Neutrophil (primary cell): ENCODE data around the gene ACSL6.

ENCODE experiments used
- H3K27ac ChIP-seq: fragments of 200-600 bp; sonication (generic); 2 replicates; pipeline ENCODE4 v1.5.1; 2016; ENCODE audit warnings: mild to moderate bottlenecking, moderate library complexity
- H3K27me3 ChIP-seq: fragments of 200-600 bp; sonication (generic); 2 replicates; pipeline ENCODE4 v1.6.0; 2016; ENCODE audit warnings: mild to moderate bottlenecking
- H3K36me3 ChIP-seq: fragments of 200-600 bp; sonication (generic); 2 replicates; pipeline ENCODE4 v1.5.1; 2017
- H3K4me1 ChIP-seq, 2 experiments: fragments of 200-600 bp in 1 of 2; sonication (generic) in 1 of 2; 1 replicate in 1 of 2; 2 replicates in 1 of 2; pipeline versions ENCODE4 v1.5.1 to v1.6.1; 2013 to 2016; ENCODE audit warnings: low read depth in 1 of 2, low read length in 1 of 2, mild to moderate bottlenecking in 1 of 2, moderate library complexity in 1 of 2; ENCODE audit not compliant: control insufficient read depth in 1 of 2, insufficient read depth in 1 of 2
- H3K4me3 ChIP-seq, 2 experiments: fragments of 200-600 bp in 1 of 2; sonication (generic) in 1 of 2; 1 replicate in 1 of 2; 2 replicates in 1 of 2; pipeline ENCODE4 v1.5.1; 2013 to 2016; ENCODE audit warnings: low read depth in 1 of 2, low read length in 1 of 2, mild to moderate bottlenecking in 1 of 2, moderate library complexity in 1 of 2
- H3K9me3 ChIP-seq: fragments of 200-600 bp; sonication (generic); 2 replicates; pipeline ENCODE4 v1.5.1; 2016
- TF ChIP-seq, protein P1 (sequence below): fragments of 200-600 bp; sonication (generic); IDR thresholded peaks from 2 replicates; pipeline ENCODE4 v1.5.1; 2016; ENCODE audit warnings: antibody characterized with exemption

The ACSL6 gene

DNA sequence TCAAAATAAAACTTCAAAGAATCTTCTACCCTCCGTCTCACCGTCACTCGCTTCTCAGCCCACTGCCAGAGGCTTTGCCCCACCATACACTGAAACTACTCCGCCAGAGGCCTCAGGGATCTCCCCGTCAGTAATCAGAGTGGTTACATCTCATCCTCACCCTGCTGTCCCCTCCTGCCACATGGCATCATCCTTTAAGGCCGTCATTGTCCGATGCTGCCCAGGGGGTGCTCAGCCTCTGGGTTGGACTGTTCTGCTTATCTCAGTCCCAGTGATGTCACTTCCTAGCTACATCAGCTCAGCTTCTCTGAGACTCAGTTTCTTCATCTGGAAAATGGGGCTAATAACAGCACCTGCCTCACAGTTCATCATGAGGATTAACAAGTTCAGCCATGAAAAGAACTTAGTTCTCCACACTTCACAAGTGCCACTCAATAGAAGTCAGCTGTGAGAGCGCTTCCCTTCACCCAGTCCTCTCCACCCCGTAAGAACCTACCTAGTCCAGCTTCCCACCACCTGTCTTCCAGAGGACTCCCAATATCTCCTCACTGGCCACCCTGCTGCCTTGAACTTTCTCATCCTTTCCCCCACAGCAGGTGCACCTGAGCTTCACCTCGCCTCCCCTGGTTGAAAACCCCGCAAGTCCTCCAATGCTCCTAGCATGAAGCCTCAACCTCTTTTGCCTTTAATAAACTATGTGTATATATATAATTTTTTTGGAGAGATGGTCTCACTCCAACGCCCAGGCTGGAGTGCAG is 46.2 kb upstream of the ACSL6 start:
- no peaks in the 10 kb centered on the region for H3K9me3 ChIP-seq

DNA sequence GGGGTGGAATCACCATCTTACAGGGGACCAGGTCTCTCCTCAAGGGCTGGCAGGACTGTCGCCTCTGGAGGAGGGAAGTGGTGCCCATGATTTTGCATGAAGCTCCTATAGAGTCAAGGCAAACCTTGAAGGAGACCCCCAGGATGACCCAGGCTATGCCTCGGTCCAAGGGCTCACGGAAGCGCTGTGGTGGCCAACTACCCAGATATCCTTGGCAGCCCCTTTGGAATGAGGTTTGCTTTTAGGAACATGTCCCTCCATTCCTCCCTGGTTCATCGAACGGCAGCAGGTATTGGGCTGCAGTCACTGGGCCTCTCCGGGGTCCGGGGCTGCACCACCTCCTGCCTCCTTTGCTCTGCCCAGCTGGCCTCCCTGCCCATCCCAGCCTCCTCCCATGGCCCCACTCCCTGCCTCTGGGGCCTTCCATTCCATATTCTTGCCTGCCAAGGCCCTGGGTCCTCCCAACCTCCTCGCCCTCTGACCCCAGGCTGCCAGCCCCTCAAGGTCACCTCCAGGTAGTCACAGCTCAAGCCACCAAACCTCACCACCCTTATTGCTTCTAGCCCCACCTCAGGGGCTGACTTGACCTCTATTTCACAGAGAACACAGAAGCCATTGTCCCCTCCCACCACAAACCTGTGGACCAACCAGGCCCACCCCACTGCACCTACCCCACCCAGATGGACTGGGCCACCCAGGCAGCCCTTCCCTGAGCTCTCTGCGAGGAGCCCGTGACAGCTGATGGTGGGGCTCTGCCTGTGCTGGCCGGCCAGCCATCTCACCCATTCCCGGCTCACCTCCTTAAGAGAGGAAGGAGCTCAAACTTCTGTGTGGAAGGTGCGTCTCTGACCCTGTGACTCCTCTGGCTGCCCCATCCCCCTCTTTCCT is 45.4 kb upstream of the ACSL6 start:
- H3K27ac ChIP-seq = no peak overlapping the region

More for the DNA sequence above, 46.2 kb upstream of the ACSL6 start:
- TF ChIP-seq, protein P1, sequence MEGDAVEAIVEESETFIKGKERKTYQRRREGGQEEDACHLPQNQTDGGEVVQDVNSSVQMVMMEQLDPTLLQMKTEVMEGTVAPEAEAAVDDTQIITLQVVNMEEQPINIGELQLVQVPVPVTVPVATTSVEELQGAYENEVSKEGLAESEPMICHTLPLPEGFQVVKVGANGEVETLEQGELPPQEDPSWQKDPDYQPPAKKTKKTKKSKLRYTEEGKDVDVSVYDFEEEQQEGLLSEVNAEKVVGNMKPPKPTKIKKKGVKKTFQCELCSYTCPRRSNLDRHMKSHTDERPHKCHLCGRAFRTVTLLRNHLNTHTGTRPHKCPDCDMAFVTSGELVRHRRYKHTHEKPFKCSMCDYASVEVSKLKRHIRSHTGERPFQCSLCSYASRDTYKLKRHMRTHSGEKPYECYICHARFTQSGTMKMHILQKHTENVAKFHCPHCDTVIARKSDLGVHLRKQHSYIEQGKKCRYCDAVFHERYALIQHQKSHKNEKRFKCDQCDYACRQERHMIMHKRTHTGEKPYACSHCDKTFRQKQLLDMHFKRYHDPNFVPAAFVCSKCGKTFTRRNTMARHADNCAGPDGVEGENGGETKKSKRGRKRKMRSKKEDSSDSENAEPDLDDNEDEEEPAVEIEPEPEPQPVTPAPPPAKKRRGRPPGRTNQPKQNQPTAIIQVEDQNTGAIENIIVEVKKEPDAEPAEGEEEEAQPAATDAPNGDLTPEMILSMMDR = no peak
- Histone ChIP-seq H3K4me1 (no peaks in the 10 kb centered on the region), H3K4me3 (no peak overlapping the region), H3K27ac (no peak overlapping the region), H3K36me3 (no peaks in the 10 kb centered on the region), H3K27me3 (peaks cover 6% of the 10 kb centered on the region)

DNA sequence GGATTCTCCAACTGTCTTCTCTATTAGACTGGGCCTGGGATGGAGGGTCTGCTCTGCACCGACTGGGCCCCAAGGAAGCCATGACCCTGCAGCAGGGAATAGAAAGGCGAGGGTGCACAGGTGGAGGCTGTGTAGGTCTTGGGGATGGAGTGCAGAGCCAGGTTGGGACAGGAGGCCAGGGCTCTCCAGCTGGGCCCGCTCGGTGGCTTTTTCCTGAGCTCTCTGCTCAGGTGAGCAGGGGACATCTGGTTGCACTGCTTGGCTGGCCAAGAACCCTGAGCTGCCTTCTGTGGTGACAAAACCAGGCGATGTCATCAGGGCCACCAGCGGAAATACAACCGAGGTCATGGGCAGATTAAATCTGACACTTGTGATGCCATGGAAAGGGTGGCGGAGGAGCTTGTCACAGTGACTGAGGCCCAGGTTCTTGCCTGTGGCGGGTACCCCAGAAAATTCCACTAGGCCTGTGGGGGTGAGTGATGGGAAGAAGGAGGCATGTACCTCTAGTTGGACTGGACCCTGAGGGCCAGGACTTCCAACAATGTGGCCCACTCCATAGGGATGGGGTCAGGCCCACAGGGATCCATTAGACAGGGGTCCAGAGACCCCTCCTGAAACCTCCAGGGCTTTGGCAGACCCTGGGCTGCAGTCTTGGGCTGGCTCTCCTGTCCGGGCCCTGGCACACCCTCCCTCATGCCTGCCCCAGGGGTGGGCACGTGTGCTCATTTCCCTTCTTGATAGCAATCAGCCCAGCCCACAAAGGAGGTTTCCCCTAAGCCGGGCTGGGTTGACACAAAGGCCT is 44.6 kb upstream of the ACSL6 start:
- TF ChIP-seq, protein P1 = no peak
- H3K4me3 ChIP-seq = no peak overlapping the region

More for the DNA sequence above, 45.4 kb upstream of the ACSL6 start:
- no peaks in the 10 kb centered on the region for H3K36me3 ChIP-seq
- H3K27me3 ChIP-seq = peaks cover 6% of the 10 kb centered on the region
- no peak overlapping the region for H3K4me3 ChIP-seq
- no peaks in the 10 kb centered on the region for H3K9me3 ChIP-seq
- TF ChIP-seq, protein P1 = no peak
- no peaks in the 10 kb centered on the region for H3K4me1 ChIP-seq

DNA sequence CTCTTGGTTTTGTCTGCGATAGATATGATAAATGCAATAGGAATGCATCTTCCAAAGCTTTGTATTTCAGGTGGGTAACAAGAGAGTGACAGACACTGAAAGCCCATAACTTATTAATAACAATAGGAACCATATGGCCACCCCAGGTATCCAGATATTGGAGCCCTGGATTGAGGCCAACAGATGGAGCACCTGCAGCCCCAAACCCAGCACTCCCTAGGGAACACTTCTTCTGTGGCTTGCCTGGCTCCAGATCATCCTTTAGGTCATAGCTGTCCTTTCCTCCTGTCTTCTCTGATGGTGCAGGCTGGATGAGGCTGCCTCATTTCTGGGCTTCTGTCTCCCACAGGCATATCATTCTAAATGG is 44.0 kb upstream of the ACSL6 start:
- Histone ChIP-seq H3K9me3 (no peaks in the 10 kb centered on the region), H3K36me3 (no peaks in the 10 kb centered on the region), H3K4me3 (no peak overlapping the region), H3K4me1 (no peaks in the 10 kb centered on the region), H3K27ac (no peak overlapping the region), H3K27me3 (peaks cover 6% of the 10 kb centered on the region)
- TF ChIP-seq, protein P1 = no peak

More for the DNA sequence above, 44.6 kb upstream of the ACSL6 start:
- no peaks in the 10 kb centered on the region for H3K9me3 ChIP-seq
- no peak overlapping the region for H3K27ac ChIP-seq
- H3K4me1 ChIP-seq = no peaks in the 10 kb centered on the region
- no peaks in the 10 kb centered on the region for H3K36me3 ChIP-seq
- H3K27me3 ChIP-seq = peaks cover 6% of the 10 kb centered on the region

DNA sequence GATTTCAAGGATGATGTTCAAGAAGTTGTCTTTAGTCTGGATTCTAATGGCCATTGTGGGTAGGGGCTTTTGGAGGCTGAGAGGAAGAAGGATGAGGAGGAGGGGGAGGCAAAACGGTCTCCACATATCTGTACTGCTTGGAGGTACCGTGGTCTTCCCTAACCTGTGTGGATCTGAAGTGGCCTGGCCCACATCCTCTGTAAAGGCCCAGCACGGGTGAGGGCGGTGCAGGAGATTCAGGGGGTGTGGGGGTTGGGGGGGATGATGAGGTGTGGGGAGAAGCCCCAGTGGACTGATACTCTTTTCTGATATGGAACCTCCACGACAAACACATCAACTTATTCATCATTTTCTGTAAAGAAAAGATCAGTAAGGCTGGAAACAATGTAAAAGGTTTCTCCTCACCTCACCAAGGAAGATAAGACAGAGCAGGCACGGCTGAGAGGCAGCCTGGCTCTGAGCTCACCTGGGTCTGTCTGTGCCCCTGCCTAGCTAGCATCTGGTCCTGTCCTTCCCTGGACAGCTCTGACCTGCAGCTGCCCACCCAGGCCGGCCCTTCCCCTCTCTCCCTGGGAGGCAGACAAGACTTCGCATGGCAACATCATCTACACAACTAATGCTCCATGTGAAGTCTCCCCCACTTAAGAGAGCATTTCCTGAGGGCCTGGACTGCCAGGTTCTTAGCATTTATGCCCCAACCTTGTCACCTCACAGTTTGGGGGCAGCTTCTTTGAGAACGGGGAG is 43.4 kb upstream of the ACSL6 start:
- Histone ChIP-seq H3K27ac (no peak overlapping the region), H3K36me3 (no peaks in the 10 kb centered on the region), H3K4me3 (no peak overlapping the region), H3K9me3 (no peaks in the 10 kb centered on the region), H3K4me1 (no peaks in the 10 kb centered on the region), H3K27me3 (peaks cover 6% of the 10 kb centered on the region)
- TF ChIP-seq, protein P1 = no peak
